Ovary (tissue), 9 donors: Measurements from ENCODE around the gene ANO7. TPM values are rescaled to one million over a fixed set of nuclear protein-coding genes. Genes with fewer than 3 reads are reported as not detected.
"Not testable (repeated sequence)": the region's sequence is repeated elsewhere in the genome, so short reads cannot be mapped to it uniquely, and the experiment has no call there.

Experiments used
- DNase-seq, 5 donors: peaks; one replicate each; pipeline ENCODE4 v3.0.0-alpha.2; 2019 to 2020
- H3K27ac ChIP-seq, 2 donors: fragments of 200-600 bp; one replicate each; pipeline versions ENCODE4 v1.5.1 to v1.8.0; 2019 to 2022
- H3K27me3 ChIP-seq: fragments of 200-600 bp; one replicate; pipeline ENCODE4 v1.8.0; 2022
- H3K36me3 ChIP-seq: fragments of 200-600 bp; sonication (generic); one replicate; pipeline ENCODE4 v1.5.1; 2019
- H3K4me1 ChIP-seq: one replicate; pipeline ENCODE4 v1.8.1; 2013; ENCODE audit warnings: mild to moderate bottlenecking, moderate library complexity; ENCODE audit not compliant: insufficient read depth
- H3K4me3 ChIP-seq: fragments of 200-600 bp; sonication (generic); one replicate; pipeline ENCODE4 v1.5.1; 2017
- H3K9me3 ChIP-seq, 2 donors: fragments of 200-600 bp in 1 of 2; sonication (generic) in 1 of 2; one replicate each; pipeline versions ENCODE4 v1.5.1 to v1.8.1; 2013 to 2019; ENCODE audit warnings: mild to moderate bottlenecking in 1 of 2, moderate library complexity in 1 of 2
- EP300 ChIP-seq: sonication (generic); formaldehyde crosslinking; IDR thresholded peaks from one replicate; pipeline ENCODE4 v1.6.1; 2017; ENCODE audit warnings: antibody characterized with exemption
- POLR2A ChIP-seq: fragments of 450-650 bp; IDR thresholded peaks from one replicate; pipeline ENCODE4 v1.6.1; 2017; ENCODE audit warnings: antibody characterized with exemption, mild to moderate bottlenecking, moderate library complexity
- WGBS, 3 donors: extraction: QIAGEN DNeasy Blood & Tissue Kit in 1 of 3; methylation state at CpG; one replicate each; pipeline versions ENCODE4 v1.1.5 to v1.1.7; 2013 to 2017; 5-methylcytosine and 5-hydroxymethylcytosine counted together
- intact Hi-C, 4 donors: fragments of 100-400 bp; cut with DNase I; formaldehyde crosslinking; loops; one replicate each; pipeline versions ENCODE4 v1.11.0 to v1.15.1; 2022 to 2023
- polyA plus RNA-seq, 2 donors: library from polyadenylated mRNA; stranded (reverse); fragments of 200-250 nt in 1 of 2; fragments of 350-450 nt in 1 of 2; fragmentation: Illumina TruSeq in 1 of 2; extraction: RNeasy Lipid Tissue Mini Kit (QIAGEN cat#74804) in 1 of 2; gene quantifications; one replicate each; pipeline ENCODE4 v1.2.3, GENCODE V29; 2013 to 2014
- total RNA-seq, 7 donors: library from RNA; depleted of rRNA in 2 of 7; stranded (reverse); fragments of >200 nt in 2 of 7; fragmentation: NEBNext Ultra II Directional in 3 of 7; extraction: Animal tissue kit (Norgen Biotek cat#: 25700) in 3 of 7; gene quantifications; one replicate each; pipeline versions ENCODE4 v1.1.0 to v1.2.4, GENCODE V29; 2016 to 2023
- TF ChIP-seq, protein P1 (sequence below), 3 donors: fragments of 450-650 bp in 2 of 3; fragments of 200-600 bp in 1 of 3; IDR thresholded peaks; one replicate each; pipeline versions ENCODE4 v1.5.1 to v1.8.0; 2016 to 2022; ENCODE audit warnings: antibody characterized with exemption in 3 of 3, mild to moderate bottlenecking in 1 of 3
- donor health status: DM: no; HTN: no; CAD: no; lungs with moderate emphysema.
- donor health status: DM: no; HTN: no; CAD: no.
- donor health status: Bipolar disorder and iron deficiency.
- donor health status: DM: yes; HTN: yes; CAD: no.
- donor health status: DM: no; HTN: no; CAD: no.
- donor health status: DM: yes; HTN: yes; CAD: no.

Gene ANO7
- total and polyA plus RNA-seq, 9 donors: 0.87 to 6.5 (median 2.1) TPM

GRCh38 chr2:241194811-241195210, 6.3 kb downstream of the ANO7 start:
- Histone ChIP-seq H3K27me3 (no peaks in the 10 kb centered on the region), H3K4me1 (no peaks in the 10 kb centered on the region), H3K9me3 (no peaks in the 10 kb centered on the region), H3K27ac (no peak overlapping the region), H3K4me3 (no peak overlapping the region), H3K36me3 (no peaks in the 10 kb centered on the region)
- no peak for DNase-seq
- 77 to 79% (median 78%) methylated on average over 9 of the region's 9 CpGs for WGBS, 3 donors
- intact Hi-C loops: no loop called here
- TF ChIP-seq POLR2A (no peak), EP300 (no peak)
- TF ChIP-seq, protein P1, sequence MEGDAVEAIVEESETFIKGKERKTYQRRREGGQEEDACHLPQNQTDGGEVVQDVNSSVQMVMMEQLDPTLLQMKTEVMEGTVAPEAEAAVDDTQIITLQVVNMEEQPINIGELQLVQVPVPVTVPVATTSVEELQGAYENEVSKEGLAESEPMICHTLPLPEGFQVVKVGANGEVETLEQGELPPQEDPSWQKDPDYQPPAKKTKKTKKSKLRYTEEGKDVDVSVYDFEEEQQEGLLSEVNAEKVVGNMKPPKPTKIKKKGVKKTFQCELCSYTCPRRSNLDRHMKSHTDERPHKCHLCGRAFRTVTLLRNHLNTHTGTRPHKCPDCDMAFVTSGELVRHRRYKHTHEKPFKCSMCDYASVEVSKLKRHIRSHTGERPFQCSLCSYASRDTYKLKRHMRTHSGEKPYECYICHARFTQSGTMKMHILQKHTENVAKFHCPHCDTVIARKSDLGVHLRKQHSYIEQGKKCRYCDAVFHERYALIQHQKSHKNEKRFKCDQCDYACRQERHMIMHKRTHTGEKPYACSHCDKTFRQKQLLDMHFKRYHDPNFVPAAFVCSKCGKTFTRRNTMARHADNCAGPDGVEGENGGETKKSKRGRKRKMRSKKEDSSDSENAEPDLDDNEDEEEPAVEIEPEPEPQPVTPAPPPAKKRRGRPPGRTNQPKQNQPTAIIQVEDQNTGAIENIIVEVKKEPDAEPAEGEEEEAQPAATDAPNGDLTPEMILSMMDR (IDR thresholded peaks at IDR 0.05): no peak

DNA sequence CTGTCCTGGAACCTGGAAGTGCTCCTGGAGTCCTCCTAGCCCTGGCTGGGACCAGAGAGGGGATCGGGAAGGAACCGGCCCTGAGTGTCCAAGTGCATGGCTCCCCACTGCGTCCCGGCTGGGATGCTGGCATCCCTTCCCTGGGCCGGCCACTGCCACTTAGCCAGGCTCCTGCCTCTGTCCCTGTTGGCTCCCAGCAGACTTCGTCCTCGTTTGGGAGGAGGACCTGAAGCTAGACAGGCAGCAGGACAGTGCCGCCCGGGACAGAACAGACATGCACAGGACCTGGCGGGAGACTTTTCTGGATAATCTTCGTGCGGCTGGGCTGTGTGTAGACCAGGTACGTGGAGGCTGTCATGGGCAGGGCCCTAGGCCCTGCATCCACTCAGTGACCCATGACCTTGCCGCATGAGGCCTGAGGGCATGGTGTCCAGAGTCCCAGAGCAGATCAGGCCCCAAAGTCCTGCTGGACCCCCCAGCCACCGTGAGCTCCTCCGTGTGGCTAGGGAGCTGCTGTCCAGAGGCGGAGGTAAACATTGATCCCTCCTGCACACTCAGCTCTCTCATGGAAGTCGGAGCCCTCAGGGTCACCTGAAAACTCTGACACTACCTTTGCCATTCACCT, 7.1 kb downstream of the ANO7 start:
- no peak for TF ChIP-seq EP300
- TF ChIP-seq, protein P1 (IDR thresholded peaks at IDR 0.05): no peak
- TF ChIP-seq POLR2A: no peak
- H3K27ac ChIP-seq: no peak overlapping the region
- no peaks in the 10 kb centered on the region for H3K4me1 ChIP-seq
- intact Hi-C loops: no loop called here
- no peak for DNase-seq
- no peaks in the 10 kb centered on the region for H3K36me3 ChIP-seq
- no peaks in the 10 kb centered on the region for H3K27me3 ChIP-seq
- no peak overlapping the region for H3K4me3 ChIP-seq
- WGBS, 3 donors: 82 to 85% (median 84%) methylated on average over 14 to 18 of the region's 18 CpGs
- H3K9me3 ChIP-seq: no peaks in the 10 kb centered on the region

DNA sequence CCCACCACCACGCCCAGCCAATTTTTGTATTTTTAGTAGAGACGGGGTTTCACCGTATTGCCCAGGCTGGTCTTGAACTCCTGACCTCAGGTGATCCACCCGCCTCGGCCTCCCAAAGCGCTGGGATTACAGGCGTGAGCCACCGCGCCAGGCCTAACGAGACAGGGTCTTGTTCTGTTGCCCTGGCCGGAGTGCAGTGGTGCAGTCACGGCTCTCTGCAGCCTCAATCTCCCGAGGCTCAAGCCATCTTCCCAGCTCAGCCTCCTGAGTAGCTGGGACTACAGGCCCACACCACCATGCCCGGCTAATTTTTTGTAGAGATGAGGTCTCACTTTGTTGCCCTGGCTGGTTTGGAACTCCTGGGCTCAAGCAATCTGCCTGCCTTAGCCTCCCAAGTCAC, 8.8 kb downstream of the ANO7 start:
- WGBS, 3 donors: 94 to 96% (median 94%) methylated on average over 14 of the region's 14 CpGs
- H3K27ac ChIP-seq, intact Hi-C loops: not testable (repeated sequence)

DNA sequence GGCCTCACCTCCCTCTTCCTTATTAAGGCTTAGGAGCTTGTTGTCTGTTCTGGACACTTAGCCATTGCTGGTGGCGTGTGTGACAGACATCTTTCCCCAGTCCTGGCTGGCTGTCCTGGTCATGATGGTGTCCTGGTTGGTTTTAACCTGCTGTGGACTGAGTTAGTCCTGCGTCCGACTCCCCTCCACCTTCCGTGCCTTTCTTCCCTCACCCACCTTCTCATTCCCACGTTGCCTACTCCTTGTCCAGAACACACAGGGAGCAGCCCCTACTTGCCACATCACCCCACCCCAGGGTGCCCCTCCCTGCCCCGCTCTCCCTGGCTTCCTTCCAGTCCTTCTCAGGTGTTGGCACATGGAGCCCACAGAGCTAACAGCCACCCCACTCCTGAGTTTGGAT, 9.5 kb downstream of the ANO7 start:
- TF ChIP-seq, protein P1 (IDR thresholded peaks at IDR 0.05): no peak
- TF ChIP-seq EP300 (no peak), POLR2A (no peak)
- H3K27ac ChIP-seq: no peak overlapping the region
- intact Hi-C loops: no loop called here
- H3K4me3 ChIP-seq: no peak overlapping the region
- no peaks in the 10 kb centered on the region for H3K9me3 ChIP-seq
- no peak for DNase-seq
- no peaks in the 10 kb centered on the region for H3K36me3 ChIP-seq
- H3K27me3 ChIP-seq: no peaks in the 10 kb centered on the region
- WGBS, 3 donors: 84 to 90% (median 89%) methylated on average over 6 of the region's 6 CpGs
- H3K4me1 ChIP-seq: no peaks in the 10 kb centered on the region

More for the DNA sequence above, 8.8 kb downstream of the ANO7 start:
- not testable (repeated sequence) for DNase-seq, H3K27me3 ChIP-seq, H3K36me3 ChIP-seq, H3K9me3 ChIP-seq, H3K4me3 ChIP-seq, H3K4me1 ChIP-seq

- Histone ChIP-seq H3K27me3 (no peaks in the 10 kb centered on the region), H3K27ac (no peak overlapping the region), H3K9me3 (no peaks in the 10 kb centered on the region), H3K36me3 (no peaks in the 10 kb centered on the region), H3K4me1 (no peaks in the 10 kb centered on the region), H3K4me3 (no peak overlapping the region)
- intact Hi-C loops: no loop called here
- WGBS, 3 donors: 69 to 74% (median 71%) methylated on average over 27 of the region's 27 CpGs
- TF ChIP-seq POLR2A (no peak), EP300 (no peak)
- TF ChIP-seq, protein P1 (IDR thresholded peaks at IDR 0.05): no peak
- DNase-seq: no peak
These were observed 10.2 kb downstream of the ANO7 start for GRCh38 chr2:241198381-241199279.
